ENCODE data around the gene TIGAR.

The TIGAR gene

DNA sequence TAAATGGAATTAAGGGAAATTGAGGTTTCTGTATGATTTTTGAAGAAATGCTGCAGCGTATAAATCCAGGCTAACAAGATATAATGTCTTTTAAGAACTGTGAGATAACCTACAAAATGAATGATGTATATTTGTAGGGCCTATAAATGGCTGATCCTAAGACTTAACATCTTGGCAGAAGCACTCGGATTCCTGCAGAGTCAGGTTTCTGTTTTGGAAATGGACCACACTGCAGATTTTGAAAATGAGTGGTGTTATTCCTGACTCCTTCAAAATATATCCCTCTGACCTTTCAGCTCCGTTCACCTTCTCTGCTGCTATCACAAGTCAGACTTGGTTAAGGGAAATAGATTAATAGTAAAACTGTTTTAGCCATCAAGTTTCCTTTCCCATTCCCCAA lies 5.0 kb downstream of the TIGAR start:
- TF ChIP-seq, protein P1, sequence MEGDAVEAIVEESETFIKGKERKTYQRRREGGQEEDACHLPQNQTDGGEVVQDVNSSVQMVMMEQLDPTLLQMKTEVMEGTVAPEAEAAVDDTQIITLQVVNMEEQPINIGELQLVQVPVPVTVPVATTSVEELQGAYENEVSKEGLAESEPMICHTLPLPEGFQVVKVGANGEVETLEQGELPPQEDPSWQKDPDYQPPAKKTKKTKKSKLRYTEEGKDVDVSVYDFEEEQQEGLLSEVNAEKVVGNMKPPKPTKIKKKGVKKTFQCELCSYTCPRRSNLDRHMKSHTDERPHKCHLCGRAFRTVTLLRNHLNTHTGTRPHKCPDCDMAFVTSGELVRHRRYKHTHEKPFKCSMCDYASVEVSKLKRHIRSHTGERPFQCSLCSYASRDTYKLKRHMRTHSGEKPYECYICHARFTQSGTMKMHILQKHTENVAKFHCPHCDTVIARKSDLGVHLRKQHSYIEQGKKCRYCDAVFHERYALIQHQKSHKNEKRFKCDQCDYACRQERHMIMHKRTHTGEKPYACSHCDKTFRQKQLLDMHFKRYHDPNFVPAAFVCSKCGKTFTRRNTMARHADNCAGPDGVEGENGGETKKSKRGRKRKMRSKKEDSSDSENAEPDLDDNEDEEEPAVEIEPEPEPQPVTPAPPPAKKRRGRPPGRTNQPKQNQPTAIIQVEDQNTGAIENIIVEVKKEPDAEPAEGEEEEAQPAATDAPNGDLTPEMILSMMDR (IDR thresholded peaks at IDR 0.05; ENCODE audit: low read length, missing control alignments): no peak
- no peak for DNase-seq (ENCODE audit: low read depth)

DNA sequence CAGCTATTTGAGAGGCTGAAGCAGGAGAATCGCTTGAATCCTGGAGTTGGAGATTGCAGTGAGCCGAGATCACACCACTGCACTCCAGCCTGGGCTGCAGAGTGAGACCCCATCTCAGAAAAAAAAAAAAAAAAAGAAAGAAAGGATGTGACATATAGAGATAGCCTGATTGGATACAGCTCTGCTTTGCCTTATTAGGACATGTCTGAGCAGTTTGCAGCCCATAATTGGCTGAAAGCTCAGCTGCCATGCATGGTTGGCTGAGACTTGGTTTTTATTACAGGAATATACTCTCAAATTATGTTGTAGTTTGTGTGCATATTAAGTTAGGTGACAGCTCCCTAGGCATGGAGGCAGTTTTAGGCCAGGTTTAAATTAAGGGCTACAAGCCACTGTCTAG lies 6.3 kb downstream of the TIGAR start:
- H3K4me3 ChIP-seq (replicated peaks; ENCODE audit: low read depth, low read length): no peak overlapping the region
- DNase-seq (ENCODE audit: low read depth): no peak
- TF ChIP-seq, protein P1 (IDR thresholded peaks at IDR 0.05; ENCODE audit: low read length, missing control alignments): no peak

More for the DNA sequence above, 5.0 kb downstream of the TIGAR start:
- H3K4me3 ChIP-seq (replicated peaks; ENCODE audit: low read depth, low read length): no peak overlapping the region

DNA sequence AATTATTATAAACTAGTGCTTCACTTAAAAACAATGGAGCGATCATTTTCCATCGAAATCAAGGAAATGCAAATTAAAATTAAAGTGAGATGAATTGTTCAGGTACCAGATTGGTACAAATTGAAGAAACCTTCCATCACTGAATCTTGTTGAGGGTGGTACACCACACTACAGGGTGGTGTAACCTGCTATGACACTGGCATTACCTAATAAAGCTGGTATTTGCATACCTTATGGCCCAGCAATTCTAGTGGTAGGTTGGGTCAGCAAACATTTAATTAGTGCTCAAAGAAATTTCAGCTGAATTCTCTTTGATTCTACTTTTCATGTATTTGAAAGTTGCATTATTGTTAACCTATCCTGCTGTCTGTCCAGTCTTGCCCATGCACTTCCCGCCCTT lies 9.2 kb downstream of the TIGAR start:
- no peak for DNase-seq (ENCODE audit: low read depth)
- TF ChIP-seq, protein P1 (IDR thresholded peaks at IDR 0.05; ENCODE audit: low read length, missing control alignments): no peak
- no peak overlapping the region for H3K4me3 ChIP-seq (replicated peaks; ENCODE audit: low read depth, low read length)

DNA sequence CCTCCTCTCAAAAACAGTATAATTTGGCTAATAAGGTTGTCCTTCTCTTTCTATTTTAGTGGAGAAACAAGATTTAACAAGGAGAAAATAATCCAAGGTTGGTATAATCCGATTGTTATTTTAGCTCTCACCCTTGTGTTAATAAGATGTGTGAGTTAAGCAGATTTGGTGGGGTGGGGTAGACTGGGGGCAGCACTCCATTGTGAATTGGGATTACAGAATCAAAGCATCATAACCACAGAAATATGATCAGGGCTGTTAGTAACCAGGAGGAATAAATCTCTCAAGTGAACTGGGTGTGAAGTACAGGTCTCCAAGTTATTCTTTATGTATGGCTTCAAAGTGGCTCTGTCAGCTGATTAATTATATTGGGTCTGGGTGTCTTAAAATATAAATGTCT lies 10.2 kb downstream of the TIGAR start:
- no peak for DNase-seq (ENCODE audit: low read depth)
- TF ChIP-seq, protein P1 (IDR thresholded peaks at IDR 0.05; ENCODE audit: low read length, missing control alignments): no peak
- H3K4me3 ChIP-seq (replicated peaks; ENCODE audit: low read depth, low read length): no peak overlapping the region

DNA sequence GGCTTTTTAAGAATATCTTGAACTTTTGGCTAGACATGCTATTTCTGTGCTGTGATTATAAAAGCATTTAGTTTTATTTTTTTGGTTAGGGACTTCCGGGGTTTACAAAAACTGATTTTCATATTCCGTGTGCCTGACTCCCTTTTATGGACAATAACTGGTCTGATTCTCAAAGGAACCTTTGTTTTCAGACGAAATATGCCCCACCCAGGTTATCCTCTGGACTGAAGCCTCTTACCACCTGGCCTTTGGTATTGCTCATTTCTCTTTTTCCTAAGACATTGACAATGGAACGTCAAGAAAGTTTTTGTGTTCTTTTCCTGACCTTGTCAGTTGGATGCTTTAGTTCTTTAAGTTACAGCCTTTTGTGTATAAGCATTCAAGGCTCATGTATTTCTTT lies 10.8 kb downstream of the TIGAR start:
- DNase-seq (ENCODE audit: low read depth): no peak
- TF ChIP-seq, protein P1 (IDR thresholded peaks at IDR 0.05; ENCODE audit: low read length, missing control alignments): no peak

DNA sequence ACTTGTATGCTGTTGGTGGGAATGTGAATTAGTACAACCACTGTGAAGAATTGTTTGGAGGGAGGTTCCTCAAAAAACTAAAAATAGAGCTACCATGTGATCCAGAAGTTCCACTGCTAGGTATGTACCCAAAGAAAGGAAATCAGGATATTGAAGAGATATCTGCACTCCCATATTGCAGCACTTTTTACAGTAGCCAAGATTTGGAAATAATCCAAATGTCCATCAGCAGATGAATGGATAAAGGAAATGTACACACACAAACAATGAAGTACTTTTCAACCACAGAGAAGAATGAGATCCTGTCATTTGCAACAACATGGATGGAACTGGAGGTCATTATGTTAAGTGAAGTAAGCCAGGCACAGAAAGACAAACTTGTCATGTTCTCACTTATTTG lies 25.9 kb downstream of the TIGAR start:
- peak; percentile 21 for DNase-seq (ENCODE audit: low read depth)
- TF ChIP-seq, protein P1 (IDR thresholded peaks at IDR 0.05; ENCODE audit: low read length, missing control alignments): no peak
- no peak overlapping the region for H3K4me3 ChIP-seq (replicated peaks; ENCODE audit: low read depth, low read length)

More for the DNA sequence above, 10.8 kb downstream of the TIGAR start:
- H3K4me3 ChIP-seq (replicated peaks; ENCODE audit: low read depth, low read length): no peak overlapping the region

DNA sequence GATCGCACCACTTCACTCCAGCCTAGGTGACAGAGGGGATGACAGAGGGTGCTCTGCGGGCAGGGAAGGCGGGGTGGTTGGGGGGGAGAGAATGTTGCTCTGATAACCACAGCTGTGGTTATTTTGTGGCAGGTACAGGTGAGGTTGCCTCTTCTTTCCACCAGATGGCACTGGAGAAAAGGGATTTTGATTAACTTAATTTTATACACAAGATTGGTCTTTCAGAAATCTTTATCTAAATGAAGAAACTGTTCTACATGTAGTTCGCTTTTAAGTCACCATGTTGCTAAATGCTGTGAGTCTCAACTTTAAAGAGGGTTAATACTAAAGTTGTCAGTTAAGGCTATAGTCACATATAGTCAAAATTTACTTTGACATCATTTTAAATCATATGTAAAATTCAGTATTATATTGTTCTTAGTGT lies 32.8 kb downstream of the TIGAR start:
- H3K4me3 ChIP-seq (replicated peaks; ENCODE audit: low read depth, low read length): no peak overlapping the region
- TF ChIP-seq, protein P1 (IDR thresholded peaks at IDR 0.05; ENCODE audit: low read length, missing control alignments): peak; percentile 42
- DNase-seq (ENCODE audit: low read depth): peak; percentile 18
